Endothelial cell of hepatic sinusoid (primary cell): ENCODE measurements around the gene SAG.
"Not testable (repeated sequence)": the region's sequence is repeated elsewhere in the genome, so short reads cannot be mapped to it uniquely, and the experiment has no call there.

Experiments
- in situ Hi-C: cut with HindIII; loops from 2 replicates; pipeline ENCODE4 v1.10.0; 2017; ENCODE audit warnings: low sequenced_read_pairs

The SAG gene

DNA sequence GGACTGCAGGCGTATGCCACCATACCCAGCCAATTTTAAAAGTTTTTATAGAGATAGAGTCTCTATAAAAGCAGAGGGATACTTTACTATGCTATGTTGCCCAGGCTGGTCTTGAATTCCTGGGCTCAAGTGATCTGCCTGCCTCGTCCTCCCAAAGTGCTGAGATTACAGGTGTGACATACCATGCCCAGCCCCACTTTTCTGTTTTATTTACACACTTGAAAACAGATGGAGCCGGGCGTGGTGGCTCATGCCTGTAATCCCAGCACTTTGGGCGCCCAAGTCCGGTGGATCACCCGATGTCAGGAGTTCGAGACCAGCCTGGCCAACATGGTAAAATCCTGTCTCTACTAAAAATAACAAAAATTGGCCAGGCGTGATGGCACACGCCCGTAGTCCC lies 67.2 kb downstream of the SAG start:
- in situ Hi-C loops, result not testable (repeated sequence)

DNA sequence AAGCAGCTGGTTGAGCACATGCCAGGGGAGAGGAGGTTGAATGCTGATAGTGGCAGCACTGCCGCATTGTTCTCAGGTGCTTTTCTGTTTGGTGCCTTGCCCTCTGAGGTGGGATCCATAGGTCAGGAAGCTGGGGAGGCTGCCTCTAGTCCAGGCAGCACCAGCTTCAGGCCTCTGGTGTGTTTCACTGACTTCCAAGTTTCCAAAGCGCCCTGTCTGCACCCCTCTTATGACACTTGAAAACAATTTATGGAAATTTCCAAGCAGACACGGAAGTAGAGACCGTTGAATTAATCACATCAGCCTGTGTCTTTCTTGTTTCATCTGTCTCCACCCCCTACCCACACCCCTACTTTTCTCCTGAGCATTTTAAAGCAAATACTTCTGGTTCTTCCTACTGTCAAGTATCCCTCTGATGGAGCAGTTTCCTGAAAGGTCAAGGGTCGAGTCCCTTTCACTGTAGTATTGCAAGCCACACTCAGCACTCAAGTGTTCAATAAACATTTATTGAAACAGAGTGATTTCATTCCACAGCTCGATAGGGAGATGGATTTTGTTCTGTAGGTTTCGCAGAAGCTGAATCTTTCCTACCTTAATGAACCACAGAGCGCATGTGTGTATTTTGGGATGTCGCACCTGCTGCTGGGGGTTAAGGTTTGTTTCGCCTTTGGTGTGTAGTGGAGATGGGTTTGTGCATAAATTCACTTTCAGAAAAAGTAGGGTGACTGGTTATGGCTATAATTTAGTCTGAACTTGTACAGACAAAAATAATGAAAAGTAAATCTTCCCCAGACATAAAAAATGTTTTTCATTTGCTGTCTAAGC lies 68.1 kb downstream of the SAG start:
- in situ Hi-C loops, result no loop called here

DNA sequence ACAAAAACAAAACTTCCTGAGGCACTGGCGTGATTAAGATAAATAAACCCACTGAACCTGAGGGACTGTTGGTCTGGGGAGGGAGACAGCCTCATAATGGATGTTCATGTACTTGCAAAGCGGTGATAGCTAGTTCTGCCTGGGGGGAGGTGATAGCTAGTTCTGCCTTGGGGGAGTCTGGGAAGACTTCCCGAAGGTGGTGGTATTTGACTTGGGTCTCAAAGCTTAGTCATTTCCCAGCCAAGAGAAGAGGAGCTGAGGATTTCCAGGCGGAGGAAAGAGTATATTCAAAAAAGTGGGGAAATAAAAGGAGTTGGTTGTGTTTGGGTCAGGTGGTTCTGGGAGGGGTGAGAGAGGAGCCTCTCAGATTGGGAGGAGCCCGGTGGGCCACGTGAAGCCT lies 71.4 kb downstream of the SAG start:
- in situ Hi-C loops, result no loop called here

DNA sequence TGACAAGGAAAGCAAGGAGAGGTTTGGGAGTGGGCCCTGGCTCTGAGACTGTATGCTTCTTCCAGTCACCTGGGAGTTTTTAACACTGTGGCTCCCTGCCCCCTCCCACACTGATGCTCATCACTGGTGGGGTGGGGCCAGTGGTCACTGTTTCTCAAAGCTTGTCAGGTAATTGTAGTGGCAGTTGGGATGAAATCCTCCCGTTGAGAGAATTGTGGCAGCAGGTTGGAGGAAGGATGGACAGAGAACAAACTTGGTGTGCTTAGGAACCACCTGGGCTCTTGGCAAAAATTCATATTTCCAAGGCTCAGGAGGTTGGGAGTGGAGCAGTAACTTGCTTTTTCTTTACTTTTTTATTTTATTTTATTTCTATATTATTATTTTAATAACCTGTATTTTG lies 71.8 kb downstream of the SAG start:
- in situ Hi-C loops, result no loop called here

DNA sequence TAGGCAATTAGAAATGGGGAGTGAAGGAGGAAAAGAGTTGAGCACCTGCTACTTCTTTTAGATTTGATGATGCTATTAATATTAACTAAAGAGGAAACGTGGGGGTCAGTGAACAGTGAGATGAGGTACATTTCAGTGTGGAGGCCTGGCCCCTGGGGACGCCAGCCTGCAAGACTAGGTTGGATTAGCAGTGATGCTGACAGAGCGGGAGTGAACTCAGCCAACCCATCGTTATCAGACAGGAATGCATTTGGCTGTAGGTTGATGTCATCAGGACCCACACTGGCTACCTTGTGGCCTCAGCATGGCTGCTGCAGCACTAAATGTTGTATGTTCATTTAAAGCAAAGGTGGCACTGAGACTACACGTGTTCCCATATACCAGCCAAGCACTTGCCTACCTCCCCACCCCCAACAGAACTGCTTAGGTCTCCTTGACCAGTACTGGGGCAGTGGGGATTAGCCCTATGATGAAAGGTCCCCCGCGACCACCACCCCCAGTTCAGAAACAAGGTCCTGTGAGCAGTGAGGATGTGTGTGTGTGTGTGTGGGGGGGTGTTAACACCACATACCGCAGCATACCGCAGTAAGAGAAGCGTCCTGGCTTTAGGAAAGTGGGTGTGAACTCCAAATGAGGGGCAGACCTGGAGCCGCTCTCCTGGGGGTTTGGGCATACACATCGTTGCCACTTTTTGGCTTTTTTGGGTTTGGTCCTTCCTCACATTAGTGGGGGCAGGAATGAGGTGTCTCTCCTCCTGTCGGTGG lies 72.7 kb downstream of the SAG start:
- in situ Hi-C loops, result no loop called here

DNA sequence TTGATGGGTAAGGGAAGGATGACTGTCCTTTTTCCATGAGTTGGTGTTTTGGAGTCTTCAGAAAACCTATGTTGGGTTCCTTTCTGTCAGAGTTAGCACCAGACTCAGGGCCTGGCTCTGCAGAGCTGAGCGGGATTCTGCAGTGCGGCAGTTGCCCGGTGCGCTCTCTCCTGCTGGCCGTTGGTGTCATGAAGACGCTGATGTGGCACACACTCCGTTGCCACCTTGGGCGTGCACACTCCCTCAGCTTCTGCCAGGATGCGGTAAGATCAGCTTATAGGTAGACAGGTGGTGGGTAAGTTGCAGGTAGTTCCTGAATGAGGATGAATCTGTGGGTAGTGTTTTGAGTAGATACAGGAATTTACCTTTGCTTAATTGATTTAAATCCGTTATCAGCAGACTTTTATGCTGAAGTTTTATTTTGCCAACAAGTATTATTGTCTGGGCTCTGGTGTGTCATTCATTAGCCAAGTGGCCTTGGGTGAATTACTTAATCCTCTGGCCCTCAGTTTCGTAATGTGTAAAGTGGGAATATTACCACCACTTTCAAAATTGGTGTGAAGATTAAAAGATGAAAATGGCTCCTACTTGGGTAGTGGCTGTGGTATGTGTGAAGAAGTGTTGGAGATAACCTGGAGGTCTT lies 73.5 kb downstream of the SAG start:
- in situ Hi-C loops, result no loop called here

DNA sequence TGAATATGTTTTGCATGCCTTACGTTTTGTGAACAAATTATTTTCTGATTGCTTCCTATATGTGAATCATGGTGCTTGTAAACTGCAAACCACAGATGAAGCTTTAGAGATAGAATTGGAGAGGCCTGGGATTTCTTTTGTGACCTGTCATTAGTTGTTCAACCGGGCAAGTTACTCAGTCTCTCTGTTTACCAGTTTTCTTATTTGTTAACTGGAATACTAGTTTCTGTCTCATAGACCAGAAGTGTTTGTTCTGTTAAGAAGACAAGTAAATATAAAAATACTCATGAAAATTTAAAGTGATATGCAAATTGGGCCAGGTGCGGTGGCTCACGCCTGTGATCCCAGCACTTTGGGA lies 74.0 kb downstream of the SAG start:
- in situ Hi-C loops, result no loop called here

DNA sequence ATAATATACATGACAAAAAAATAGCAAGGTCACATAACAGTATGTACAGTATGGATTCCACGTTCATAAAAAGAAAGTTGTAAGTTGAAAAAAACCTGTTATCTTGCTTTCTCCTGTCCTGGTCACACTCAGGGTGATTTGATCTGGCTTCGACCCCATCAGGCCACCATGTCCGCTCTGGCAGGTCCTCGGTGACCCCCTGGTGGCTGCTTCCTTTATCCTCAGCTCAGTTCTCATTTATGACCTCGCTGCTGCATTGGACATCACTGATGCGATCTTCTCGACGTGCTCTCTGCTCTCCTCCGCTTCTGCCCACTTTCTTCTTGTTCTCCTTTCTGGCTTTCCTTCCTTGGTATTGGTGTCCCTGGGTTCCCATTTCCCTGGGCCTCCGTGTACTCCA lies 76.4 kb downstream of the SAG start:
- in situ Hi-C loops, result no loop called here

DNA sequence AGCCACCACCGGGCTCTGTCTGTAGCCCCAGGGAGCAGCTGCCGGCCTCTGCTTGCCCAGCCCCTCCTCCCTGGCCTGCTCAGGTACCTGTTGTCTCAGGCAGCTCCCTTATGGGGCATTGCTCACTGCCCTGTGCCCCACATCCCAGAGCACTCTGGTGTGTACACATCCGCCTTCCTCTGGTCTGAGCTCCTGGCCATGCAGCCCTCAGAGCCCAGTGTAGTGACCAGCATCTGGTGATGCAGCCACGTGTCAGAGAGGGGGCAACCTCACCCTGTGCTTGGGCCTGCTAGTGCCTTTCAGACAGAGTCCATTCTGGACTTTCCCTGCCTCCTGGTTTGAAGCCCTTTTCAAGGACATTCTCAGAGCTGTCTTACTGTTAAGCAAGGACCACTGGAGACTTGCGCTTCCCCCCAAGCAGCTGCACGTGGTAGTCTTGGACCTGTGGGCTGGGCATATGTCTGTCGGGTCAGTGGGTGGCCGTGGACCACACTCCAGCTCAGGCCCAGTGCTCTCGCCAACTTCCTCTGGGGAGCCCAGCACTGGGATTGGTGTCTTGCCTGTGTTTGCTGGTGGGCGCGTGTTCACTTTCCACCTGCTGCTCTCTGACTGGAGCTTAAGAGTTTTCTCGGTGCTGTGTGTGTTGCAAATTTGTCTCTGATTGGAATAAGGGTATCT lies 77.3 kb downstream of the SAG start:
- in situ Hi-C loops, result loop anchor here (5.0 kb wide), 1 partner anchor 38 kb away; no protein-coding TSS in a partner anchor

DNA sequence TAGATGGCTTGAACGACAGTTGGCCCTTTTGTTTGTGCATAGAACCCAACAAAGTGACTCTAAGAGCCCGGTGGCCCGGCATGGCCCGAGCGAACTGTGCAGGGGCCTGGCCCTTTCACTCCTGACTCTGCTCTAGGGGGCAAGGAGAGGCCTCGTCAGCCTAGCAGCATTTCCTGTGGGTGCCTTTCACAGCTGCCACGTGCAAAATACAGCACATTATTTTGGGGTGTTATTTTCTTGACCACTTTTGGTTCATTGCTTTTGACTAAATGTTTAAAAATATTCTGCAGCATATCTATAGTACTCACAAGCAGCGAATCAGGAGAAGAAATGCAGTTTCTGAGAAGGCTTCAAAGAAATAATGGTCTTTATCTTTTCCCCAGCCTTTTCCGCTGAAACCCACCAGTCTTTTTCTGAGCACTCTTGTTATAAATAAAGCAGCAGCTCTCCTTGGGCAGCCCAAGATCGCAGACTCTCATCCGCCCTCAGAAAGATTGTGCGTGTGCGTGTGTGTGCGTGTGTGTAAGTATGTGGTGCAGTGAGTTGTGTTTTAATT lies 78.0 kb downstream of the SAG start:
- in situ Hi-C loops, result loop anchor here (5.0 kb wide), 1 partner anchor 38 kb away; no protein-coding TSS in a partner anchor

DNA sequence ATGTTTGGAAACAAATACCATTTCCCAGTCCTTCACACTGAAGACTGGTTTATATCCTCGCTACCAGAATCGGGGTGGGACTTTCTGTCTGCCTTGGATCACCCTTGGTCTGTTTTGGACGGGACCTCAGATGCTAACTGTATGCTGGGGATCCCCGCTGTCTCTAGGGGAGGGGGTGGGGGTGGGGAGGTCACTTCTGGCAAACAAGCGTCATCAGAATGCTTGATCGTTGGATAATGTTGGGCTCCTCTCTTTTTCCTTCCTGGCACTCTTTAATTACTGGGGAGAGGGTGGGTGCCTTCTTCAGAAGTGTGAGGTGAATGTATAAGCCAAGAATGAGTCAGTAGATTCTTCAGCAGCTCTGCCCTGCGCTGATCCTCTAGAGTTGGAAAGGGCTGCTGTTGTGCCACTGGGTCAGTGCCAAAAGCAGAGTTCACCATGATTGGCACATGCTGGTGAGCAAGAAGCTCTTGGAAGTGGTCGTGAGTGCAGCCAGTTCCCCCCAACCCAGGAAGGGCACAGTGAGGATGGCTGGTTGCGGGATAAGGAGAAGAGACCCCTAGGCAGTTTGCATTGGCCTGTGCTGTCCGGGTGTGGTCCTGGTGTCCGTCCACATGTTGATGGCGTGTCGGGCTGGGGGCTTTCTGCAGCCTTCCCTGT lies 78.9 kb downstream of the SAG start:
- in situ Hi-C loops, result loop anchor here (5.0 kb wide), 1 partner anchor 39 kb away; no protein-coding TSS in a partner anchor

DNA sequence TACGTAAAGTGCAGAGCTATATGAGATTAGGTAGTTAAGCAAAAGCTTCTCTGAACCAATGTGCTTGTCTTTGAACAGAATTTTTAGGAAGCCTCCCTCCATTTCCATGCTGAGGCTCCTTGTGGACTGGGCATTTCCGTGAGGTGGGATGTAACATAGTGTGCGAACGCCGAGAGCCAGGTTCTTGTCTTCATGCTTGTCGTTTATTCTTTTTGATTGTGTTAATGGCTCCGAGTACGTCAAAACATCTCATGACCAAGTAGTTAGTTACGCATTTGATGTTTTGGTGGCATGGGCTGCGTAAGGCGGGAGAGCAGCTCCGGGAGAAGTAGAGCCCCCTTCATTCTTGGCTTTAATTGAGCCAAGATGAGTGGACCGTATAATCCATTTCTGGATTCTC lies 79.6 kb downstream of the SAG start:
- in situ Hi-C loops, result loop anchor here (5.0 kb wide), 1 partner anchor 40 kb away; no protein-coding TSS in a partner anchor

DNA sequence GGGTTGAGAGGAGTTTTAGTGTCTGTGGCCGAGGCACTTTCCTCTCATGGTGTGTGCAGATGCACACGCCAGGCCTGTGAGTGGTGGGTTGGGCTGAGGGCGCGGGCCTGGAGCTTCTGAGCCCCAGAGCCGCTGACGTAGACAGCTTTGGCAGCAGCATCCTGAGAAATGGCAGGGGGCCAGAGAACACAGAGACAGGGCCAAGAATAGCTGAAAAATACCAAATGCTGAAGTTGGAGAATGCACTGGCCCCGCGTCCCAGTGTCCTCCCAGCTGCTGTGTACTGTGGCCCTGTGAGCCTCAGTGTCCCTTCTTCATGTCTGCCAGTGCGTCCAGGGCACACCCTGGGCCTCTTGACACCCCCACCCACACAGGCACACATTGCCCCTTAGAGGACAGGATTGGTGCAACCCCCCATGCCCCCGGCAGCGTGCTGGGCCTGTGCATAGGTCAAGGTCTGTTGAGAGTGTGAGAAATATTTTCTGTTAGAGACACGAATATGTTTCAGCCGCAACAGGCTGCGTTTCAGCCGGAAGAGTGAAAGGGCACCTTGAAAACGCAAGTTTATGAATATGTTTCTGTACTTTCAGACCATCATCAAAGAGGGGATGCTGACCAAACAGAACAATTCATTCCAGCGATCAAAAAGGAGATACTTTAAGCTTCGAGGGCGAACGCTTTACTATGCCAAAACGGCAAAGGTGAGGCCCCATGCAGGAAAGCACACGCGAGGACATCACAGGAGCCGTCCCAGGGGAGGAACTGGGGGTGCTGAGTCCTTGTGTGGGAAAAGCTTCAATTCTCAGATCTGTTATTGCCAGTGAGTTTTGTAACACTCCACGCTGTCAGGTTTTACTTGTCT lies 80.3 kb downstream of the SAG start:
- in situ Hi-C loops, result loop anchor here (5.0 kb wide), 1 partner anchor 41 kb away; no protein-coding TSS in a partner anchor

DNA sequence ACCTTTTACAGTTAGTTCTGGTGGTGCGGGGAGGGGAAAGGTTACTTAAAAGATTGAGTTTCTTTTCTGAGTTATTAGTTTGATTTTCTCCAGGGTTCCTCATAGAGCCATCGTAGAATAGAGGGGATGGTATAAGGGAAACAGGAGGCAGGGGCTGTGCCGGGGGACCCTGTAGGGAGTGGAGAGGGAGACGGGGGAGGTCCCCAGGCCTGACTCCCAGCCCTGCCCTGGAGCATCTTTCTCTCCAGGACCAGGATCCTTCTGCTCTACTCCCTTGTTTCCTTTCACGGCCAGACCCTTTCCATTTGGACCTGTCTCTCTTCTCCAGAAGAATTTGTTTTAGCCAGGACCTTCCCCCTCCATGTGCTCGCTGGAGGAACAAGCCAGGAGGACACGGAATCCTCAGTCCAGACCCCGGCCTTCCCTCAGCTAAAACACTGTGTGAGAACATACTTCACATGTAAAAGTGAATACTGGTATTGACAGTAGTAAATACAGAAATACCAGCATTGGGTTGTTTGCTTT lies 82.0 kb downstream of the SAG start:
- in situ Hi-C loops, result loop anchor here (5.0 kb wide), 1 partner anchor 42 kb away; no protein-coding TSS in a partner anchor

DNA sequence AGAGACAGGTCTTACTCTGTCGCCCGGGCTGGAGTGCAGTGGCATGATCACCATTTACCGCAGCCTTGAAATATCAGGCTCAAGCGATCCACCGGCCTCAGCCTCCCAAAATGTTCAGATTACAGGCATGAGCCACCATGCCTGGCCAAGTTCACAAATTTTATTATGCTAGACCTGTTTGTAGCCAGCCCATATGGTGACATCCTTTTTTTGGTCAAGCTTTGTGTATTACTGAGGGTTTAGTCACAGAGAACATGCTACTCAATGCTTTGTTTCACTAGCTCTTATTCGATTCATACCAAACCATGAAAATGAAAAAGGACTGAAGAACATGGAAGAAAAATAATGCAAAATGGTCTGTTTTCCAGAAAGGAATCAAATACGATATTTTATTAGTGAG lies 88.1 kb downstream of the SAG start:
- in situ Hi-C loops, result no loop called here
